HepG2 (cell line): ENCODE results near the gene DHX16. TPM values are rescaled to one million over a fixed set of nuclear protein-coding genes. Genes with fewer than 3 reads are reported as not detected.
A peak's percentile ranks its signal among the peaks of the same experiment; 100 is the strongest.

ENCODE experiments used
- ADNP ChIP-seq: sonication (generic); formaldehyde crosslinking; IDR thresholded peaks from 2 replicates; pipeline ENCODE4 v1.4.0; 2020; ENCODE audit warnings: missing genetic modification reagents
- GABPA ChIP-seq, 2 experiments: IDR thresholded peaks; 2 replicates each; pipeline ENCODE4 v1.6.1; 2011 to 2016; ENCODE audit warnings: low read depth in 2 of 2, low read length in 1 of 2, missing biosample characterization in 1 of 2, missing genetic modification characterization in 1 of 2
- HMGA1 ChIP-seq: sonication (generic); formaldehyde crosslinking; conservative IDR thresholded peaks from 2 replicates; pipeline ENCODE4 v1.4.0; 2020; ENCODE audit warnings: missing genetic modification reagents
- ISL2 ChIP-seq: sonication (generic); formaldehyde crosslinking; IDR thresholded peaks from 2 replicates; pipeline ENCODE4 v1.5.0; 2020; ENCODE audit warnings: missing genetic modification reagents
- MAFK ChIP-seq, 2 experiments: IDR thresholded peaks in 1 of 2; conservative IDR thresholded peaks in 1 of 2; 2 replicates each; pipeline ENCODE4 v1.6.1; 2011; ENCODE audit warnings: improper control_type of control experiment in 2 of 2, low read length in 2 of 2
- MAZ ChIP-seq, 2 experiments: sonication (generic) in 1 of 2; formaldehyde crosslinking in 1 of 2; IDR thresholded peaks; 2 replicates each; pipeline versions ENCODE4 v1.5.0 to v1.6.1; 2012 to 2020; ENCODE audit warnings: low read depth in 2 of 2, mild to moderate bottlenecking in 2 of 2, borderline replicate concordance in 1 of 2, improper control_type of control experiment in 1 of 2, low read length in 1 of 2, missing genetic modification reagents in 1 of 2, moderate library complexity in 1 of 2
- MBD4 ChIP-seq: IDR thresholded peaks from 2 replicates; pipeline ENCODE4 v1.6.1; 2012; ENCODE audit warnings: low read length, inconsistent platforms, borderline replicate concordance
- POLR2AphosphoS2 ChIP-seq: IDR thresholded peaks from 2 replicates; pipeline ENCODE4 v1.6.1; 2011; ENCODE audit warnings: low read depth, low read length, improper control_type of control experiment
- RBAK ChIP-seq: sonication (generic); formaldehyde crosslinking; IDR thresholded peaks from 2 replicates; pipeline ENCODE4 v1.5.1; 2020; ENCODE audit warnings: mild to moderate bottlenecking, missing genetic modification reagents
- REXO4 ChIP-seq: sonication (generic); formaldehyde crosslinking; IDR thresholded peaks from 2 replicates; pipeline ENCODE4 v1.8.0; 2022; ENCODE audit warnings: missing genetic modification reagents, mild to moderate bottlenecking, borderline replicate concordance
- SIN3A ChIP-seq: IDR thresholded peaks from 2 replicates; pipeline ENCODE4 v1.6.1; 2011; ENCODE audit warnings: low read depth, mild to moderate bottlenecking, control low read depth, low read length, borderline replicate concordance
- SKIL ChIP-seq: sonication (generic); formaldehyde crosslinking; IDR thresholded peaks from 2 replicates; pipeline ENCODE4 v1.8.0; 2022; ENCODE audit warnings: missing genetic modification reagents, mild to moderate bottlenecking, moderate library complexity, borderline replicate concordance
- SOX5 ChIP-seq: IDR thresholded peaks from 2 replicates; pipeline ENCODE4 v1.6.1; 2016; ENCODE audit warnings: borderline replicate concordance
- SUZ12 ChIP-seq: fragments of 150-350 bp; IDR thresholded peaks from 2 replicates; pipeline ENCODE4 v1.6.1; 2014; ENCODE audit warnings: low read depth, low read length
- ZFP36 ChIP-seq: fragments of 150-350 bp; IDR thresholded peaks from 2 replicates; pipeline ENCODE4 v1.6.1; 2018; ENCODE audit warnings: borderline replicate concordance, low read length, low read depth; ENCODE audit not compliant: partially characterized antibody
- ZNF138 ChIP-seq: sonication (generic); formaldehyde crosslinking; IDR thresholded peaks from 2 replicates; pipeline ENCODE4 v1.5.0; 2020; ENCODE audit warnings: mild to moderate bottlenecking, low read depth, missing genetic modification reagents
- ZNF550 ChIP-seq: sonication (generic); formaldehyde crosslinking; IDR thresholded peaks from 2 replicates; pipeline ENCODE4 v1.4.0; 2020; ENCODE audit warnings: mild to moderate bottlenecking, missing genetic modification reagents, borderline replicate concordance
- ZNF746 ChIP-seq: sonication (generic); formaldehyde crosslinking; IDR thresholded peaks from 2 replicates; pipeline ENCODE4 v1.8.0; 2022; ENCODE audit warnings: mild to moderate bottlenecking, missing genetic modification reagents
- polyA plus RNA-seq, 8 experiments: library from polyadenylated mRNA; depleted of rRNA in 3 of 8; stranded (reverse) in 7 of 8; unstranded in 1 of 8; fragments of >200 nt; fragmentation: Illumina TruSeq in 4 of 8; extraction: Trizol in 4 of 8; gene quantifications; 2 replicates each; pipeline versions ENCODE4 v1.2.1 to v1.2.3, GENCODE V29; 2011 to 2016; ENCODE audit warnings: low read depth in 4 of 8, missing spikeins in 1 of 8, mixed read lengths in 1 of 8; ENCODE audit not compliant: insufficient read depth in 1 of 8
- total RNA-seq, 5 experiments: library from RNA; depleted of rRNA; stranded (reverse); fragments of >200 nt; fragmentation: Illumina TruSeq; extraction: Trizol; gene quantifications; 2 replicates each; pipeline ENCODE4 v1.2.3, GENCODE V29; 2016; ENCODE audit warnings: low read depth in 1 of 5
- TF ChIP-seq, protein P1 (sequence below): sonication (generic); formaldehyde crosslinking; IDR thresholded peaks from 2 replicates; pipeline ENCODE4 v1.5.1; 2020; ENCODE audit warnings: missing genetic modification reagents, mild to moderate bottlenecking, borderline replicate concordance
- TF ChIP-seq, protein P2 (sequence below): fragments of 450-650 bp; IDR thresholded peaks from 2 replicates; pipeline ENCODE4 v1.6.1; 2017; ENCODE audit warnings: mild to moderate bottlenecking

Gene DHX16
- total and polyA plus RNA-seq, 2 of the 13 experiments (the other 11 are each of a cell fraction or from before 2014, with no cell fraction given) = 57.0 to 58.5 TPM

GRCh38 chr6:30717129-30717844 is 44.5 kb upstream of the DHX16 start, which contains the start of gene MDC1 (continued):
- peak; percentile 98 for TF ChIP-seq SIN3A
- TF ChIP-seq MAZ (IDR thresholded peaks at IDR 0.05; ENCODE audit: borderline replicate concordance, low read depth, low read length) = peak; percentile 41; the same call in 1 of the 2 replicates
- TF ChIP-seq MAZ (CRISPR knock-in tag; IDR thresholded peaks at IDR 0.05; ENCODE audit: low read depth) = peak; percentile 92
- peak; percentile 46 for TF ChIP-seq GABPA (IDR thresholded peaks at IDR 0.05; ENCODE audit: low read depth, low read length)
- peak; percentile 89 for TF ChIP-seq GABPA (CRISPR knock-in tag; IDR thresholded peaks at IDR 0.05; ENCODE audit: low read depth)
- no peak for TF ChIP-seq ZFP36
- peak; percentile 88 for TF ChIP-seq SOX5
- 0 out of 2 replicates have a peak, but pooled peaks have one; percentile 70 for TF ChIP-seq ZNF746
- TF ChIP-seq ADNP (CRISPR knock-in tag) = no peak; the same call in 1 of the 2 replicates
- TF ChIP-seq SUZ12 = no peak
- TF ChIP-seq ZNF138 = peak; percentile 83; the same call in 1 of the 2 replicates
- TF ChIP-seq, protein P1, sequence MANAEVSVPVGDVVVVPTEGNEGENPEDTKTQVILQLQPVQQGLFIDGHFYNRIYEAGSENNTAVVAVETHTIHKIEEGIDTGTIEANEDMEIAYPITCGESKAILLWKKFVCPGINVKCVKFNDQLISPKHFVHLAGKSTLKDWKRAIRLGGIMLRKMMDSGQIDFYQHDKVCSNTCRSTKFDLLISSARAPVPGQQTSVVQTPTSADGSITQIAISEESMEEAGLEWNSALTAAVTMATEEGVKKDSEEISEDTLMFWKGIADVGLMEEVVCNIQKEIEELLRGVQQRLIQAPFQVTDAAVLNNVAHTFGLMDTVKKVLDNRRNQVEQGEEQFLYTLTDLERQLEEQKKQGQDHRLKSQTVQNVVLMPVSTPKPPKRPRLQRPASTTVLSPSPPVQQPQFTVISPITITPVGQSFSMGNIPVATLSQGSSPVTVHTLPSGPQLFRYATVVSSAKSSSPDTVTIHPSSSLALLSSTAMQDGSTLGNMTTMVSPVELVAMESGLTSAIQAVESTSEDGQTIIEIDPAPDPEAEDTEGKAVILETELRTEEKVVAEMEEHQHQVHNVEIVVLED = peak; percentile 95
- no peak for TF ChIP-seq ZNF550 (CRISPR knock-in tag)
- no peak for TF ChIP-seq REXO4 (CRISPR knock-in tag)
- no peak for TF ChIP-seq RBAK
- TF ChIP-seq, protein P2, sequence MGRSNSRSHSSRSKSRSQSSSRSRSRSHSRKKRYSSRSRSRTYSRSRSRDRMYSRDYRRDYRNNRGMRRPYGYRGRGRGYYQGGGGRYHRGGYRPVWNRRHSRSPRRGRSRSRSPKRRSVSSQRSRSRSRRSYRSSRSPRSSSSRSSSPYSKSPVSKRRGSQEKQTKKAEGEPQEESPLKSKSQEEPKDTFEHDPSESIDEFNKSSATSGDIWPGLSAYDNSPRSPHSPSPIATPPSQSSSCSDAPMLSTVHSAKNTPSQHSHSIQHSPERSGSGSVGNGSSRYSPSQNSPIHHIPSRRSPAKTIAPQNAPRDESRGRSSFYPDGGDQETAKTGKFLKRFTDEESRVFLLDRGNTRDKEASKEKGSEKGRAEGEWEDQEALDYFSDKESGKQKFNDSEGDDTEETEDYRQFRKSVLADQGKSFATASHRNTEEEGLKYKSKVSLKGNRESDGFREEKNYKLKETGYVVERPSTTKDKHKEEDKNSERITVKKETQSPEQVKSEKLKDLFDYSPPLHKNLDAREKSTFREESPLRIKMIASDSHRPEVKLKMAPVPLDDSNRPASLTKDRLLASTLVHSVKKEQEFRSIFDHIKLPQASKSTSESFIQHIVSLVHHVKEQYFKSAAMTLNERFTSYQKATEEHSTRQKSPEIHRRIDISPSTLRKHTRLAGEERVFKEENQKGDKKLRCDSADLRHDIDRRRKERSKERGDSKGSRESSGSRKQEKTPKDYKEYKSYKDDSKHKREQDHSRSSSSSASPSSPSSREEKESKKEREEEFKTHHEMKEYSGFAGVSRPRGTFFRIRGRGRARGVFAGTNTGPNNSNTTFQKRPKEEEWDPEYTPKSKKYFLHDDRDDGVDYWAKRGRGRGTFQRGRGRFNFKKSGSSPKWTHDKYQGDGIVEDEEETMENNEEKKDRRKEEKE = no peak
- no peak for TF ChIP-seq HMGA1 (CRISPR knock-in tag)
- TF ChIP-seq MAFK (conservative IDR thresholded peaks at IDR 0.05 in 1 of 2, IDR thresholded peaks at IDR 0.05 in 1 of 2; ENCODE audit: low read length in 2 of 2) = peak; percentile 97 to 100
- peak; percentile 77 for TF ChIP-seq ISL2
- no peak for TF ChIP-seq MBD4
- TF ChIP-seq SKIL = peak; percentile 89
- no peak for TF ChIP-seq POLR2AphosphoS2
